HG03457 (cell line): ENCODE measurements around the gene CCDC89.
"Not testable (repeated sequence)": the region's sequence is repeated elsewhere in the genome, so short reads cannot be mapped to it uniquely, and the experiment has no call there.

ENCODE experiments used
- ATAC-seq: cut with Tn5 transposase; IDR thresholded peaks from one replicate; pipeline ENCODE4 v1.9.1; 2021; ENCODE audit warnings: moderate number of reproducible peaks; ENCODE audit not compliant: unreplicated experiment

The CCDC89 gene

GRCh38 chr11:85654343-85654742, 31.7 kb downstream of the CCDC89 start:
- ATAC-seq, result not testable (repeated sequence)

- no peak for ATAC-seq
Measured at GRCh38 chr11:85652786-85653447, 33.1 kb downstream of the CCDC89 start.

GRCh38 chr11:85651118-85651517, 34.9 kb downstream of the CCDC89 start:
- no peak for ATAC-seq

- peak; percentile 99 for ATAC-seq
Measured at GRCh38 chr11:85647604-85648299, 38.2 kb downstream of the CCDC89 start, which contains the start of gene TMEM126A. TMEM126A (plus strand) TSS chr11:85647967; CDS start chr11:85650256, 2,289 bp downstream.

GRCh38 chr11:85647078-85647477, 38.9 kb downstream of the CCDC89 start:
- ATAC-seq, result no peak

GRCh38 chr11:85643191-85643614, 42.8 kb downstream of the CCDC89 start:
- ATAC-seq, result no peak

GRCh38 chr11:85634747-85635146, 51.2 kb downstream of the CCDC89 start:
- no peak for ATAC-seq
